Subcutaneous adipose tissue (tissue), 4 donors: ENCODE data around the gene ATP1B1. TPM values are rescaled to one million over a fixed set of nuclear protein-coding genes. Genes with fewer than 3 reads are reported as not detected.

Experiments
- CTCF ChIP-seq: fragments of 450-650 bp; IDR thresholded peaks from one replicate; pipeline ENCODE4 v1.5.1; 2016; ENCODE audit warnings: low read depth, mild to moderate bottlenecking, control low read depth, antibody characterized with exemption, moderate library complexity
- total RNA-seq, 4 donors: library from RNA; depleted of rRNA; stranded (reverse); fragments of >200 nt; gene quantifications; one replicate each; pipeline ENCODE4 v1.1.0, GENCODE V29; 2016

ATP1B1 gene
- total RNA-seq, 4 donors from 2014 or later: 12.2 to 77.9 (median 14.7) TPM

GRCh38 chr1:169126335-169126734 lies 19.8 kb downstream of the ATP1B1 start:
- TF ChIP-seq CTCF: no peak

- TF ChIP-seq CTCF: no peak
These were observed 20.8 kb downstream of the ATP1B1 start for GRCh38 chr1:169127305-169127704.

- TF ChIP-seq CTCF: no peak
These were observed 22.1 kb downstream of the ATP1B1 start for GRCh38 chr1:169128562-169128961.

GRCh38 chr1:169129109-169129784 lies 22.8 kb downstream of the ATP1B1 start:
- no peak for TF ChIP-seq CTCF

- TF ChIP-seq CTCF: no peak
These were observed 24.2 kb downstream of the ATP1B1 start for GRCh38 chr1:169130683-169131082.

GRCh38 chr1:169132512-169133227 lies 26.2 kb downstream of the ATP1B1 start:
- TF ChIP-seq CTCF: no peak

- TF ChIP-seq CTCF: no peak
These were observed 26.7 kb downstream of the ATP1B1 start for GRCh38 chr1:169133228-169133576.
